Femur (tissue), 1 donor: ENCODE measurements around the gene PPP1R12B.
A peak's percentile ranks its signal among the peaks of the same experiment; 100 is the strongest.
"Not testable (repeated sequence)": the region's sequence is repeated elsewhere in the genome, so short reads cannot be mapped to it uniquely, and the experiment has no call there.

ENCODE experiments used
- DNase-seq: peaks from one replicate; pipeline ENCODE4 v3.0.0-alpha.2; 2017

The PPP1R12B gene

DNA sequence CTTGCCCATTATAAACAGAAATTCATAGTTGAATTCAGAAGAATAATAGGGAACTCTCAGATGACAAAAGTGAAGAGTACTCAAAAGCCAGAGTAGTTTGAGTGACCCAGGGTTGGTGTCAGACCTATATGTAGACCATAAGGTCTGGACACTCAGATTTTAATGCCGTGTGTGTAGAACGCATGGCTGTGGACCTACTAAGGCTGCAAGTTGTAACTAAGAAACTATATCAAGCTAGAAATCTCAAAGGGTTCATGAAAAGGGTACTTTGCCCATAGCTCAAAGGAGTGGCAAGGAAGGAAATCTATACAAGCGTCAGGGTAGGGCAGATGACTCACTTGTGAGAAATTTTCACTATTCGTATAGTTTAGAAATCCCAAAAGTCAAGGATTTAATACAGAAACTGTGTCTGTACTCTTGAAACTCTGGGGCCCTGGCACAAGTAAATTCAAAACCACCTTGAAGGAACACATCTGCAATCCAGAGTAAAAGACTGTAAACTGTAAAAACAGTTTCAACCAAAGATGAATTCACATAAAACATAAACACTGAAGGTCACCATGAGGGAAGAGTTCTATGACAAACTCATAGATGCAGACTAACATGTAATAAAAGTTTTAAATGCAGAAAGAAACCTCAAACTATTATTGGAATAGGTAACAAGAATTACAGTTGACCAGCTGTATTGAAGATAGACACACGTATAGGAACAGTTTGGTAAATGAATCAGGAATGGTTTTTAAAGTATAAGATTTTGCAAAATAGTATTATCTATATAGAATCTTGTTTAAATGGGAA, 108.1 kb downstream of the PPP1R12B start:
- not testable (repeated sequence) for DNase-seq

DNA sequence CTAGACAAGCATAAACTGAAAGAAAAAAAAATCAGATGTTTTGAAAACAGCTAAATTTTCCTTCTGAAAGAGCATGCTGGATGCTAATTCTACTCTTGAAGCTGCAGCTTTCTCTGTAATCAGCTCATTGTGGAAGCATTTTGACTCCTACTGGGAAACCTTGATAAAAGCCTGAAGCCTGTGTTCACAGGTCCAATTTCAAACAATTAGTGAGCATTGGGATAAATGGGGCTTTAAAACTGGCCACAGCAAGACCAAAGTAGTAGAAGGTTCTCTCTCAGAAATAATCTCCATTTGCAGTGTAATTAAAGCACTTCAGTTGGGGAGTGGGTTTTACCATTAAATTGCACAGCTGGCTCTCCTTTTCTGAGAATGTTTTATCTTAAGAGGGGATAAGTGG, 110.2 kb downstream of the PPP1R12B start:
- DNase-seq, result not testable (repeated sequence)

DNA sequence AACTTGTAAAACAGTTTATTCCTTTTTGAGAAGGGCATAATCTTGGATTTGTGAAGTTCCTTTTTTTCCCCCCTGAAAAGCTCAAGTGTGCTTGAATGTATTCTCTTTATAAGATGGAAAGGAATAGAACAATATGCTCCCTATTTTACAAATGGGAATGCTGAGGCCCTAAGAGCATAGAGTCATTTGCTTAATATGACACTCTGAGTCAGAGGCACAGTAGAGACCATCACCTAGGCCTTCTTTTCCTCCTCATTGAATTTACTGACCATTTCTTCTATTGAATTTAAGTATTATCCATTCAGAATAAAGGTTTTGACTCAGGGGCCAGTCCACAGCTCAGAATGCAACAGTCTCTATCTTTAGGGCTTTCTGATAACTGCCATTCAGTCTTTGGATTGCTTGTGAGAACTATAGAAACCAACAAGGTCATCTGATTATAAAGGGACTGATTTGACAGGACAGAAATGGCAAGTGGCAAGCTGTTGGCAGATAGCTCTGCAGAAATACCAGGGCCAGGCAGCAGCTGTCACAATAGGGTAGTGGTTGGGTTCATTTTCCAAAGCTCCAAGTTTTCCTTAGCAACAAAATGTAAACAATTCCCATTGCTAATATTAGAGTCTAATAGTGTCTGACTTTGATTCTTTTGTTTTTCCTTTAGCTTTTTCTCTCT, 111.1 kb downstream of the PPP1R12B start:
- DNase-seq, result peak; percentile 73

DNA sequence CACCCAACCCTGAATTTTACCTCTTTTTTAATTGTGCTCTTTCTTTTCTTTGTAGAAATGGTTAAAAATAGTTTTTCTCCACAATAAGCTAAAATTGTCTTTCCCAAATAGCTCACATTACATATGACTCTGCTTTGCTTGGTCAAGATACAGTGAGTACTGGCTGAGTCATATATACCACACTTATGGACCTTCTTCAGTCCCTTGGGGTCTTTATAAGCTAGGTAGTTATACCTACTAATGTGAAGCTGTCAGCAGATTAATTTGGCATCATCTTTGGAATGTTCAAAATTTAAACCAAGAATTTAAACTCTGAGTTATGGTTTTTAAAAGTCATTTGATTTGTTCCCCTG, 111.6 kb downstream of the PPP1R12B start:
- DNase-seq, result not testable (repeated sequence)

DNA sequence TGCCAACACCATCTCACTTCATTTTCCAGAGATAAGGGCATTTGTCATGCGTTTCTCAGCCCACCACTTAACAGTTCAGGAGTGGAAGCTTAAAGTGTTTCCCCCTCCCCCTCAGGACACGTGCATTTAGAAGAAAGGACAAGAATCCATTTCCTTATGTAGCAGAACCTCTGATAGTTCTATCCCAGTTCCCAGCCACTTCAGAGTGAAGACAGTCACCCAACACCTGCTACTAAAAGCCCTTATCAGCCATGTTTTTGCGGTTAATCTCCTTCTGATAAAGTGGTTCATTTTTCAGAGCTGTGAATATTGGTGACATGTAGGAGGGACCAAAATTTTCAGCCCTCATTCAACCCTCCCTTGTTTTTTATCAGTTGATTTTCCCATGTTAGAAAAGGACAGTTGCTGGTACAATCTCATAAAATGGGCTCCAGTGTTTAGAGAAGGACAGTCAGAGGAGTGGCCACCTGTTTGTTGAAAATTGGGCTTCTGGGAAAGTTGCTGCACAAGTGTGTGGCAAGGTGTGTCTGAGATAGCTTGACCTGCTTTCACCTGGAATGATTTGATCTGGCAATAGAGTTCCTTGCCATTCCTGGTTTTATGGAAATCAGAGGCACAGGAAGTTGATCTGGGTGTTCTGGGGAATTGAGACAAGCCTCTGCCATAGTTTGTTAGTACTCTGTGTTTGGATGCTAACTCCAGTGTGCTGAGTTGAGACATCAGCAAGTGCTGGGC, 114.0 kb downstream of the PPP1R12B start:
- DNase-seq, result no peak

DNA sequence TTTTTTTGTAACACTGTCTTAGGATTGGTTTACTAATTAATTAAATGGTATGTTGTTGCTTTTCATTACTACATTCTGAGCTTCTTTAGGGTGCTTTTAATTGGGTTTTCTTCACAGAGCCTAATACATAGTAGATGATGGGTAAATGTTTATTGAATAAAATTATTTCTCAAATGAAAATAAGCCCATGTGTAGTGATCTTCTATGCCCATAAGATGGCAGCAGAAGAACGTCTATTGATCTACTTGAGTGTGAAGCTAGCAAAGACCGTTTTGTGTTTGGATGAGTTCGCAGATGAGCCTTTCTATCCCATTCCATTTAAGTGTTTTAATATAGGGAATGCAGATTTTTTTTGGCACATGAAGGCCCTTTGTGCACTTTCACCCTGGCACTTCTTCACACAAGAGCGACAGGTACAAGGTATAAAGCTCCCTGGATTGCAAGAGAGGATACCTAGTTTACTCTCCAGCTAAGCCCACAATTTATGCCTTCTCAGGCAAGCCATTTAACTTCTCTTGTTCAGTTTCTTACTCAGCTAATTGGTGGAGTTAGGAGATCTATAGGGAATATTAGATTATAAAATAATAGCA, 115.7 kb downstream of the PPP1R12B start:
- not testable (repeated sequence) for DNase-seq

DNA sequence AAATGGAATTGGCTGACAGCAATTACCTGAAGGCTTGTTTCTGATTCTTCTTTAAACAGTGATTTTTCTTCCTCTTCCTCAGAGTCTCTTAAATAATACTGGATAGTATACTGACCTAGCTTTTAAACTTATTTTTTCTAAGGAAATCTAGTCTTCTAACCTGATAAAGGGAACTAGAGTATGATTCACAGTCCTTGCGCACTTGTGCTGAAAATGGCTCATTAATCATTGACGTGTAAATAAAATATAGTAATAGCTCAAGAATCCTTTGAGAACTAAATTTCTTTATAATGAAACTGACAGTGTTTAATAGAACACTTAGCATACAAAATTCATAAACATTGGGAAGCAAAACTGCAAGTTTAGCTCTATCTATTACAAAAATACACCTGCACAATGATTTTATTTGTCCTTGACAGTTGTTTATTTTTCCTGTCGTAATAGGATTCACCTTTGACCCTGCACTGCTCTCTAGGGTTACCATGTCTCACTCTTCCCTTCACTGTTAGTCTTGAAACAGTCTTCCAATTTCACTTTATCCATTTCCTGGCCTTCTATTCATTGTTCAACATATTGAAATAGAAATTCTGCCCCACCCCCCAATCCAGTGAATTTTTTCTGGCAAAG, 117.3 kb downstream of the PPP1R12B start:
- DNase-seq, result not testable (repeated sequence)

DNA sequence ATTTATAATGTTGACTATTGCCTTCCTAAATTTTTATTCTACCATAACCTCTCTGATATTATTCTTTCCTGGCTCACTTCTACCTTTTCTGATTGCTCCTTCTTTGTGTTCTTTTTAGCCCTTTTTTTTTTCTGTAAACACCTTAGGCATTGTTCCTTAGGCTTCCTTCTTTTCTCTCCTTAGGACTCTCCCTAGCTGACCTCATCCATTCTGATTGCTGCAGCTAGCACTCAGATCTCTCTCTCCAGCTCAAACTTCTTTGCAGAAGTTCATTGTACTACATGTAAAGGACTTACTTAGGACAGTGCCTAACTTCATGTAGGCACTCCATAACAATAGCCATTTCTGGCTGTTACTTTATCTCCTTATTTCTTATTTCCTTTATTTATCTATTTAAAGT, 117.8 kb downstream of the PPP1R12B start:
- not testable (repeated sequence) for DNase-seq

DNA sequence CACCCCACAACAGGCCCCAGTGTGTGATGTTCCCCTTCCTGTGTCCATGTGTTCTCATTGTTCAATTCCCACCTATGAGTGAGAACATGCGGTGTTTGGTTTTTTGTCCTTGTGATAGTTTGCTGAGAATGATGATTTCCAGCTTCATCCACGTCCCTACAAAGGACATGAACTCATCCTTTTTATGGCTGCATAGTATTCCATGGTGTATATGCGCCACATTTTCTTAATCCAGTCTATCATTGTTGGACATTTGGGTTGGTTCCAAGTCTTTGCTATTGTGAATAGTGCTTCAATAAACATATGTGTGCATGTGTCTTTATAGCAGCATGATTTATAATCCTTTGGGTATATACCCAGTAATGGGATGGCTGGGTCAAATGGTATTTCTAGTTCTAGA, 118.9 kb downstream of the PPP1R12B start:
- not testable (repeated sequence) for DNase-seq

DNA sequence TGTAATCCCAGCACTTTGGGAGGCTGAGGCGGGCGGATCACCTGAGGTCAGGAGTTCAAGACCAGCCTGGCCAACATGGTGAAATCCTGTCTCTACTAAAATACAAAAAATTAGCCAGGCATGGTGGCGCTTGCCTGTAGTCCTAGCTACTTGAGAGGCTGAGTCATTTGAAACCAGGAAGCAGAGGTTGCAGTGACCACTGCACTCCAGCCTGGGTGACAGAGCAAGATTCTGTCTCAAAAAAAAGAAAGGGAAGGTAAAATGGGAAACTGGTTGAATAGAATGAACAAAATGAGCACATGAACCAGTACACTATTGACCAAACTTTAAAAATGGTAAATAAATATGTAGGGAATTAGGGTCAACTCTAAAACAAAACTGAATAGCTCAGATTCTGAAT, 120.2 kb downstream of the PPP1R12B start:
- DNase-seq, result not testable (repeated sequence)

DNA sequence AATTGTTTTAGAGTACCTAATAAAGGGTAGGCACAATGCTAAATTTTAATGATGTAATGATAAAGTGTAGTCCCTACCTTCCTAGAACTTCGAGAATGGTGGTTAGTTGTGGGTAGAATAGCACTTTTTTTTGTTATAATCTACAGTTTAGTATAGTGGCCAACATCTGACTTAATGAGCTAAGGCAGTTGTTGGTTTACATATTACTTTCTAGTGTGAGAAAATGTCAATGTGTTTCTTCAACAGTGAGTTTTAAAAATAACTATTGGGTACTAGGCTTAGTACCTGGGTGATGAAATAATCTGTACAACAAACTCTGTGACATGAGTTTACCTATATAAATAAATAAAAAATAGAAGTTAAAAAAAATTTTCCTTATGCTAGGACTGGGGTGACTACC, 120.6 kb downstream of the PPP1R12B start:
- not testable (repeated sequence) for DNase-seq

DNA sequence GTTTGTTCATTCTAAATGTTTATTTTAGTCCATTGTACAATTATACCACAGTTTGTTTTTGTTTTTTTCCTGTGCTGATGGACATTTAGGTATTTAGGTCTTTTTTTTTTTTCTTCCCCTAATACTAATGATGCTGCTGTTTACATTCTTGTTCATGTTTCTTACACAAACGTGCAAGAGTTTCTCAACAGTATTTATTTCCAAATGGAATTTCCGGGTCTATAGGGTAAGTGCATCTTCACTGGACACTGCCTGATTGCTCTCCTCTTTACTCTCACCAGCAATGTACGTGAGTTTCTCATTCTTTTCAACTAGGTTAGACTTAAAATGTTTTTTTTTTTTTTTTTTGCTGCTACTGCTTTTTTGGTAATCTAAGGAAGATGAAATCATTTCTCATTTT, 122.7 kb downstream of the PPP1R12B start:
- no peak for DNase-seq

DNA sequence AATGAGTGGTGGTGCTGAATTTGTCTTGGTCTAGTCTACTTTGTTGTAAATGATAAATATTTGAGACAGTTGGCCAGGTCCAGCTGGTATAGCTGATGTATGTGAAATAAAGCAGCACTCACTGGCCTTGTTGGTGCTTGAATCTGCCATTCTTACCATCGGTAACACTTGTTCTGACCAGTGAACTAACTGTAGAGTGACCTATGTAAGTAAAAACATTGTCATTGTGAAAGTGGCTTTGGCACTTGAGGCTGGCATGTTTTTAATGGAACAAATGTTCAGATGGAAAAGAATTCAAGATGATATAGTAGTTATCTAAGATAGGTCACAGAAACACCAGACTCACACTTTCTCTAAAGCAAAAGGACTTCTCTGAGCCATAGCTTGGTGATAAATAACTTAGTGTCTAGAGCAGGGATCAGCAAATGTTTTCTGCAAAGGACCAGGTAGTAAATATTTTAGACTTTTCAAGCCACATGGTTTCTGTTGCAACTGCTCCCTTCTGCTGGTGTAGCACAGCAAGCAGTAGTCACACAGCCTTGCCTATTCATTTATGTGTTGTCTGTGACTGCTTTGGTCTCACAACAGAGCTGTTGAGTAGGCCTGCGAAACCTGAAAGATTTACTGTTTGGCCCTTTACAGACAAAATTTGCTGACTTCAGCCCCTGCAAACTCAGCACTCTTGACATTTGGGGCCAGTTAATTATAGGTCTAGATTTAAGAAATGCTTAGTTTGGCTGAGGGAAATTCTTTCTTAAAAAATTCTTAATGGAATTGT, 124.0 kb downstream of the PPP1R12B start:
- not testable (repeated sequence) for DNase-seq

DNA sequence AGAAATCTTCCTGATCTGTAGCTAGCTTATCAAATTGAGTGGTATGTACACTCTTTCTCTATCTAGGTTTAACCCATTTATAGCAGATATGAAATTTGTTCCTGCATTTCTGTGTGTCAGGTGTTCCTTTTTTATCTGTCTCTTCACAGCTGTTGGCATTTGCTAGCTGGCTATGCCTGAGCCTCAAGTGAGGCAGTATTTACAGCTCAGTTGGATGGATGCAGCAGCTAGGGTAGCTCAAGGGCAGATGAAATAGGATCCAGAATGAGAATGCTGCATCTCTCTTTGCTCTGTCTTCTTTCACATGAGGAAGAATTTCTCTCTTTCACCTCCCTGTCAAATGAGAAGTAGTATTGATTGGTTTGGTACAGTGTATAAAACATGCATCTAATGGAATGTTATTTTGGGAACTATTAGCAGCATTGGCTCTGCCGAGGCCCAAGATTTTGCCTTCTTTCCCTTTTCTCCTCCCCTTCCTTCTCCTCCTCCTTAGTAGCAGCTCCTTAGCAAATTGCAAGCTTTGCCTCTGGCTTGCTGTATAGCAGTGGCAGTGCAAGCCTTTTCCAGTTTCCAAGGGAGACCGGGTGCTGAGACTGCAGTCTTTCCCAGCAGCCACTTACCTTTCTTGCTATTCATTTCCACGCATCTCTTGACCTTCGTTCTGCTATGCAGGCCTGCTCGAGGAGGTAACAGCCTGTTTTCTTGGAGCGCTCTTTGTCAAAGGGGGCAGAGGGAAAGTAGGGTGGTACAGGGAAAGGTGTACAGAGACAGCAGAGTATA, 125.0 kb downstream of the PPP1R12B start:
- DNase-seq, result not testable (repeated sequence)

DNA sequence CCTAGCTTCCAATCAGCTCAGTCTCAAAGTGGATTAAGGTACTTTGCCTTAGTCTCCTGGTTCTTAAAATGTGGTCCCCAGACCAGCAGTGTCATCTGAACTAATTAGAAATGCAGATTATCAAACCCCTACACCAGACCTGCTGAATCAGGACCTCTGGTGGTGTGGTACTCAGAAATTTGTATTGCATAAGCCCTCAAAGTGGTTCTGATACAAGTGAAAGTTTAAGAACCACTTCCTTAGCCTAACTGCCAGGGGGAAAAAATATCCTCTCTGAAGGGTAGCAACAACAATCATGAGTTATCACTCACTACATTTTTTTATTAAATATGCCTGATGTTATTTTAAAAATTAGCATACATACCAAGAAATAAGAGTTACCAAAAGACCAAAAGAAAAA, 131.2 kb downstream of the PPP1R12B start:
- DNase-seq, result not testable (repeated sequence)

DNA sequence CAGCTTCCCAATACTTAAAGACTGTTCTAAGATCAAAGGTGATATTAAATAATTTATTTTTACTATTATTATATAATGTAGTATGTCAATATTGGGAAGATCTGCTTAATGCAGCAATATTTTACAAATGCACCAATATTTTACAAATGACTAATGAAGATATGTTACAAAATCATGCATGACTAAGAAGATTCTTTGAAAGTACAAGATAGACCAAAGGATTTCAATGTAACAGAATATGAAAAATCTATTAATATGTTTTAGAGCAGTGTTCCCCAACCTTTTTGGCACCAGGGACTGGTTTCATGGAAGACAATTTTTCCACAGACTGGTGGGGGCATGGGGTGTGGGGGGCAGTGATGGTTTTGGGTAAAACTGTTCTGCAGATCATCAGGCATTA, 132.1 kb downstream of the PPP1R12B start:
- not testable (repeated sequence) for DNase-seq

DNA sequence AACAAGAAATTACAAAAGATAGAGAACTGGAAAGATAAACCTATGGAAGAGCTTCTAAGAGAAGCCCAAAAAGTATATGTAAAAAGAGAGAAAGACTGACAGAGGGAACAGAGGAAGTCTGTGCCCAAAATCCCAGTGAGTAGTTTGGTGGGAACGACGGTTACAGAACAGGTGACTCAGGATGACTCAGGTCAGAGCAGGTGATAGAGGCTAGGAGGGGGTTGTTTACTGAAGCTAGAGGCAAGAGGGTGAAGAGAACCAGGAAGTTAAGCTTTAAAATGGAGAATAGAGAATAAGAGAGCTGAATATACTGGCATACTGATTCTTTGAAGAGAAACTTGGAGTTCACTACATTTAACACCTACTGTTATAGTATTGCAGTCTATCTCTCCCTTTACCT, 134.9 kb downstream of the PPP1R12B start:
- not testable (repeated sequence) for DNase-seq

DNA sequence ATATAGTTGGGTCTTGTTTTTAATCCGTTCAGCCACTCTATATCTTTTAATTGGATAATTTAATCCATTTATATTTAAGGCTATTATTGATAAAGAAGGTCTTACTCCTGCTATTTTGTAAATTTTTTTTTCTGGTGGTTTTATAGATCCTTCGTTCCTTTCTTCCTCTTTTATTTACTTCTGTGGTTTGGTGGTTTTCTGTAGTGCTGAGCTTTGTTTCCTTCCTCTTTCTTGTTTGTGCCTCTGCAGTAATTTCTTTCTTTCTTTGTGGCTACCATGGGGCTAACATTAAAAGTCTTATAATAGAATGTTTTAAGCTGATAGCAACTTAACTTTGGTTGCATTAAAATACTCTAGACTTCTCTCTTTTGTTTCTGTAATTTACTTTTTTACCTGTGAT, 135.5 kb downstream of the PPP1R12B start:
- DNase-seq, result not testable (repeated sequence)

DNA sequence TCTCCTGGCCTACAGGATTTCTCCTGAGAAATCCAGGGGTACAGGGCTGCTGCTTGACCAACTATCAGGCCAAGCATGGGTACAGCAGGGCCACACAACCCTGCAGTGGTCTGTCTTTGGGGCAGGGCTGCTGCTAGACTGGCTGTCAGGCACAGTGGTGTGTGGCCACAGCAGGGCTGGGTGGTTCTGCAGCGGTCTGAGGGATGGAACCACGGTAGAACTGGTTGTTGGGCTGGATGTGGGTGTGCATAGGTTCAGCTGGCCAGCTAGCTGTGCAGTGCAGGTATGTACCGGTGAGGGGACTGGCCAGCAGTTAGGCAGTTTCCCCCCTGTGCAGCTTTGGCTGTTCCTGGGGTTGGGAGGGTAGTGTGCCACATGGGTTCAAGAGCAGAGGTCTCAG, 136.3 kb downstream of the PPP1R12B start:
- not testable (repeated sequence) for DNase-seq

DNA sequence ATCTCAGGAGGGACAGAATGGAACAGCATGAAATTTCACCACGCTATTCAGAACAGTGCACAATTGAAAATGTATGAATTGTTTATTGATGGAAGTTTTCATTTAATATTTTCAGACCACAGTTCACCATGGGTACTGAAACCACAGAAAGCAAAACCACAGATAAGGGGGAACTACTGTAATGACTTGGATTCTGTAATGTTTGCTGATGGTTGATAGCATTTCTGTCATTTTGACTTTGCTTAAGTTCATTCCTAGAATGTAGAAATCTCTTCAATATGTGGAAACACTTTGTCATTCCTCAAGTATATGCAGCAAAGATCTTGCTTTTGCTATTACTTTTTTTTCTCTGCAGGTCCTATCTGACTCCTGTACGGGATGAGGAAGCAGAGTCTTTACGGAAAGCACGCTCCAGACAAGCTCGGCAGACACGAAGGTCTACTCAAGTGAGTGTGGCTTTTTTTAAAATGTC, 139.7 kb downstream of the PPP1R12B start:
- not testable (repeated sequence) for DNase-seq

DNA sequence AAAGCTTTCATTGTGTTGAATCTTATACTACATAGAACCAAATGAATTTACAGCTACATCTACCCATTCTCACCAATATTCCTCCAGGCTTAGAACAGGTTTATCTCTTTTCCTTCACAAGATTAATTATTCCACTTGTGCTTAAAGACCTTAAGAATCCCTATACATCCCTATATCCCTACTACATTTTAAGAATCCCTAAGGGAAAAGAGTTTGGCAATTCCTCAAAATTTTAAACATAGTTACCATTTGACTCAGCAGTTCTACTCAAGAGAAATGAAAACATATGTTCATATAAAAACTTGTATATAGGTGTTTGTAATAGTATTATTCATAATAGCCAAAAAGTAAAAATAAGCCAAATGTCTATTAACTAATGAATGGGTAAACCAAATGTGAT, 140.6 kb downstream of the PPP1R12B start:
- DNase-seq, result not testable (repeated sequence)
